ENCODE measurements around the gene ARIH2.

ARIH2 gene

GRCh38 chr3:48929358-48930035 is 10.9 kb downstream of the ARIH2 start:
- DNase-seq, result no peak

GRCh38 chr3:48930590-48930989 is 11.9 kb downstream of the ARIH2 start:
- no peak for DNase-seq

- DNase-seq, result no peak
Measured at GRCh38 chr3:48931944-48932580, 13.4 kb downstream of the ARIH2 start.

- no peak for DNase-seq
Measured at GRCh38 chr3:48934333-48934991, 15.8 kb downstream of the ARIH2 start.

- no peak for DNase-seq
Measured at GRCh38 chr3:48935530-48935929, 16.9 kb downstream of the ARIH2 start.

GRCh38 chr3:48938156-48938555 is 19.5 kb downstream of the ARIH2 start:
- no peak for DNase-seq

GRCh38 chr3:48938689-48939088 is 20.0 kb downstream of the ARIH2 start:
- DNase-seq, result no peak

- no peak for DNase-seq
Measured at GRCh38 chr3:48945432-48945831, 26.8 kb downstream of the ARIH2 start.

GRCh38 chr3:48945891-48946549 is 27.4 kb downstream of the ARIH2 start:
- no peak for DNase-seq

GRCh38 chr3:48949376-48949717 is 30.7 kb downstream of the ARIH2 start:
- DNase-seq, result no peak

- no peak for DNase-seq
Measured at GRCh38 chr3:48950051-48950450, 31.4 kb downstream of the ARIH2 start.

GRCh38 chr3:48951764-48952163 is 33.1 kb downstream of the ARIH2 start:
- no peak for DNase-seq

- peak; percentile 5 for DNase-seq
Measured at GRCh38 chr3:48952510-48953118, 34.0 kb downstream of the ARIH2 start.

GRCh38 chr3:48957006-48957705 is 38.5 kb downstream of the ARIH2 start:
- no peak for DNase-seq

GRCh38 chr3:48960841-48961413 is 42.3 kb downstream of the ARIH2 start:
- DNase-seq, result no peak

- DNase-seq, result no peak
Measured at GRCh38 chr3:48962340-48962739, 43.7 kb downstream of the ARIH2 start.

- DNase-seq, result no peak
Measured at GRCh38 chr3:48962939-48963338, 44.3 kb downstream of the ARIH2 start.

GRCh38 chr3:48963591-48963990 is 44.9 kb downstream of the ARIH2 start:
- no peak for DNase-seq

- no peak for DNase-seq
Measured at GRCh38 chr3:48966367-48966766, 47.7 kb downstream of the ARIH2 start.

- DNase-seq, result no peak
Measured at GRCh38 chr3:48966876-48967361, 48.3 kb downstream of the ARIH2 start.

GRCh38 chr3:48970586-48970985 is 51.9 kb downstream of the ARIH2 start:
- no peak for DNase-seq
